K562 (cell line): ENCODE data around the gene NBR1. TPM values are rescaled to one million over a fixed set of nuclear protein-coding genes. Genes with fewer than 3 reads are reported as not detected.

Experiments
- ARHGAP35 ChIP-seq: fragments of 450-650 bp; IDR thresholded peaks from 2 replicates; pipeline ENCODE4 v1.6.1; 2018; ENCODE audit not compliant: partially characterized antibody
- CBX5 ChIP-seq: IDR thresholded peaks from 2 replicates; pipeline ENCODE4 v1.6.1; 2014; ENCODE audit warnings: low read depth, borderline replicate concordance
- FOXA3 ChIP-seq, 2 experiments: fragments of 450-650 bp in 1 of 2; sonication (generic) in 1 of 2; formaldehyde crosslinking; IDR thresholded peaks in 1 of 2; conservative IDR thresholded peaks in 1 of 2; 2 replicates each; pipeline versions ENCODE4 v1.4.0 to v1.8.0; 2020 to 2022; ENCODE audit warnings: mild to moderate bottlenecking in 2 of 2, missing genetic modification reagents in 1 of 2
- HEY1 ChIP-seq: fragments of 250-450 bp; sonication (Bioruptor Pico); IDR thresholded peaks from 2 replicates; pipeline ENCODE4 v1.5.0; 2020; ENCODE audit warnings: mild to moderate bottlenecking, moderate library complexity, borderline replicate concordance
- NRF1 ChIP-seq, 2 experiments: fragments of 450-650 bp; IDR thresholded peaks in 1 of 2; conservative IDR thresholded peaks in 1 of 2; 2 replicates each; pipeline ENCODE4 v1.6.1; 2014; ENCODE audit warnings: mild to moderate bottlenecking in 2 of 2
- RBBP5 ChIP-seq: fragments of 200-600 bp; sonication (generic); IDR thresholded peaks from 2 replicates; pipeline ENCODE4 v1.6.1; 2012; ENCODE audit warnings: borderline replicate concordance, mild to moderate bottlenecking, low read length, control low read depth, inconsistent platforms; ENCODE audit not compliant: insufficient read depth, poor library complexity, severe bottlenecking
- SIN3A ChIP-seq, 2 experiments: fragments of 150-350 bp in 1 of 2; IDR thresholded peaks; 2 replicates each; pipeline ENCODE4 v1.6.1; 2011 to 2016; ENCODE audit warnings: borderline replicate concordance in 2 of 2, low read depth in 2 of 2, low read length in 2 of 2, mild to moderate bottlenecking in 2 of 2, moderate library complexity in 2 of 2; ENCODE audit not compliant: control insufficient read depth in 1 of 2
- TAF1 ChIP-seq: IDR thresholded peaks from 2 replicates; pipeline ENCODE4 v1.6.1; 2011; ENCODE audit warnings: mild to moderate bottlenecking, low read length, moderate library complexity; ENCODE audit not compliant: insufficient read depth, control insufficient read depth, severe bottlenecking; ENCODE audit errors: extremely low read depth
- ZFPM2 ChIP-seq: fragments of 250-450 bp; sonication (Bioruptor Pico); IDR thresholded peaks from 2 replicates; pipeline ENCODE4 v1.5.1; 2022; ENCODE audit warnings: mild to moderate bottlenecking
- ZNF212 ChIP-seq: fragments of 450-650 bp; formaldehyde crosslinking; IDR thresholded peaks from 2 replicates; pipeline ENCODE4 v1.4.0; 2020; ENCODE audit warnings: mild to moderate bottlenecking
- polyA plus RNA-seq, 8 experiments: library from polyadenylated mRNA; depleted of rRNA in 4 of 8; stranded (reverse) in 5 of 8; unstranded in 3 of 8; fragments of >200 nt; fragmentation: Nextera tagmentation in 2 of 8; fragmentation: Illumina TruSeq in 1 of 8; extraction: Ambion mirVana in 2 of 8; extraction: Trizol in 1 of 8; gene quantifications; 2 replicates each; pipeline versions ENCODE4 v1.2.1 to v1.2.3, GENCODE V29; 2011 to 2014; ENCODE audit warnings: inconsistent platforms in 1 of 8, missing spikeins in 1 of 8
- total RNA-seq, 7 experiments: library from RNA; depleted of rRNA in 6 of 7; stranded (reverse); fragments of >200 nt in 6 of 7; fragmentation: Illumina TruSeq in 2 of 7; extraction: Trizol in 2 of 7; gene quantifications; 2 replicates each; pipeline versions ENCODE4 v1.2.1 to v1.2.3, GENCODE V29; 2011 to 2021; ENCODE audit warnings: low replicate concordance in 1 of 7
- TF ChIP-seq, protein P1 (sequence below): fragments of 250-450 bp; sonication (Bioruptor Pico); IDR thresholded peaks from 2 replicates; pipeline ENCODE4 v1.8.0; 2021; ENCODE audit warnings: borderline replicate concordance, mild to moderate bottlenecking, moderate library complexity; ENCODE audit not compliant: poor library complexity, severe bottlenecking
- TF ChIP-seq, protein P2 (sequence below): sonication (generic); formaldehyde crosslinking; IDR thresholded peaks from 2 replicates; pipeline ENCODE4 v1.8.0; 2023; ENCODE audit warnings: missing genetic modification reagents, mild to moderate bottlenecking, borderline replicate concordance
- TF ChIP-seq, protein P3 (sequence below): fragments of 450-650 bp; formaldehyde crosslinking; IDR thresholded peaks from 2 replicates; pipeline ENCODE4 v1.4.0; 2022; ENCODE audit warnings: missing genetic modification characterization
- TF ChIP-seq, protein P4 (sequence below): sonication (generic); formaldehyde crosslinking; IDR thresholded peaks from 2 replicates; pipeline ENCODE4 v1.8.0; 2022; ENCODE audit warnings: mild to moderate bottlenecking, missing genetic modification reagents

NBR1 gene
- total and polyA plus RNA-seq, 9 of the 15 experiments (the other 6 are each of a cell fraction or from before 2014, with no cell fraction given), result 4.2 to 70.1 (median 39.9) TPM

DNA sequence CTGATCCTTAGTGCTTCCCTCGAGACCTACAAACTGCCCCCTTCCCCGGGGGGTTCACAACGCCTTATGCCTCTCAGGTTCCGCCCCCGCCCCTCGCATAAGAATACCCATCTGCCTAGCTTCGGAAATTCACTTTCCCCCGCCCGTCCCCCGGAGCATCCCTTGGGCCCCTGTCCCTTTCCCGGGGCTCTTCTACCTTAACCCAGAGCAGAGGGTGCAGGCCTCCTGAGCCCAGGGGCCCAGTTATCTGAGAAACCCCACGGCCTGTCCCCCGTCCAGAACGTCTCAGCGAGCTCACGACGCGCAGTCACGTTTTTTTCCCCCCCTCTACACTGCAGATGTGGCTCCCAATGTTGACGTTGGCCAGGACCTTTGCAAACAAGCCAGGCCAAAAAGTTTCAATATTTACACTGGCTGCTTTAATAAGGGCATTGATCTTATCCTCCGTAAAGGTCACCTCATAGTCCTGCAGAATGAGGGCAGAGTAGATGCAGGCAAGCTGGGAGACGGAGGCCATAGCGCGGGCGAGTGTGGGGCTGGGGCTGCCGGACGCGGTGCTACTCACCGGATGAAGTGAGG, 1.4 kb upstream of the NBR1 start (continued):
- TF ChIP-seq, protein P1, sequence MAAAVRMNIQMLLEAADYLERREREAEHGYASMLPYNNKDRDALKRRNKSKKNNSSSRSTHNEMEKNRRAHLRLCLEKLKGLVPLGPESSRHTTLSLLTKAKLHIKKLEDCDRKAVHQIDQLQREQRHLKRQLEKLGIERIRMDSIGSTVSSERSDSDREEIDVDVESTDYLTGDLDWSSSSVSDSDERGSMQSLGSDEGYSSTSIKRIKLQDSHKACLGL (CRISPR knock-in tag), result no peak
- TF ChIP-seq SIN3A (IDR thresholded peaks at IDR 0.05; ENCODE audit: borderline replicate concordance in 2 of 2, control insufficient read depth in 1 of 2, low read depth in 2 of 2, low read length in 2 of 2) (peak in 1 of 2 experiments; percentile 51; a peak in 2 of 4 replicates), NRF1 (conservative IDR thresholded peaks at IDR 0.05 in 1 of 2, IDR thresholded peaks at IDR 0.05 in 1 of 2) (no peak), RBBP5 (peak; percentile 82), HEY1 (no peak), FOXA3 (CRISPR knock-in tag; conservative IDR thresholded peaks at IDR 0.05 in 1 of 2, IDR thresholded peaks at IDR 0.05 in 1 of 2) (peak in 1 of 2 experiments; percentile 83; a peak in 1 of 4 replicates), ZNF212 (CRISPR knock-in tag) (no peak), ZFPM2 (CRISPR knock-in tag) (no peak), ARHGAP35 (no peak), CBX5 (no peak), TAF1 (peak; percentile 15)
- TF ChIP-seq, protein P2, sequence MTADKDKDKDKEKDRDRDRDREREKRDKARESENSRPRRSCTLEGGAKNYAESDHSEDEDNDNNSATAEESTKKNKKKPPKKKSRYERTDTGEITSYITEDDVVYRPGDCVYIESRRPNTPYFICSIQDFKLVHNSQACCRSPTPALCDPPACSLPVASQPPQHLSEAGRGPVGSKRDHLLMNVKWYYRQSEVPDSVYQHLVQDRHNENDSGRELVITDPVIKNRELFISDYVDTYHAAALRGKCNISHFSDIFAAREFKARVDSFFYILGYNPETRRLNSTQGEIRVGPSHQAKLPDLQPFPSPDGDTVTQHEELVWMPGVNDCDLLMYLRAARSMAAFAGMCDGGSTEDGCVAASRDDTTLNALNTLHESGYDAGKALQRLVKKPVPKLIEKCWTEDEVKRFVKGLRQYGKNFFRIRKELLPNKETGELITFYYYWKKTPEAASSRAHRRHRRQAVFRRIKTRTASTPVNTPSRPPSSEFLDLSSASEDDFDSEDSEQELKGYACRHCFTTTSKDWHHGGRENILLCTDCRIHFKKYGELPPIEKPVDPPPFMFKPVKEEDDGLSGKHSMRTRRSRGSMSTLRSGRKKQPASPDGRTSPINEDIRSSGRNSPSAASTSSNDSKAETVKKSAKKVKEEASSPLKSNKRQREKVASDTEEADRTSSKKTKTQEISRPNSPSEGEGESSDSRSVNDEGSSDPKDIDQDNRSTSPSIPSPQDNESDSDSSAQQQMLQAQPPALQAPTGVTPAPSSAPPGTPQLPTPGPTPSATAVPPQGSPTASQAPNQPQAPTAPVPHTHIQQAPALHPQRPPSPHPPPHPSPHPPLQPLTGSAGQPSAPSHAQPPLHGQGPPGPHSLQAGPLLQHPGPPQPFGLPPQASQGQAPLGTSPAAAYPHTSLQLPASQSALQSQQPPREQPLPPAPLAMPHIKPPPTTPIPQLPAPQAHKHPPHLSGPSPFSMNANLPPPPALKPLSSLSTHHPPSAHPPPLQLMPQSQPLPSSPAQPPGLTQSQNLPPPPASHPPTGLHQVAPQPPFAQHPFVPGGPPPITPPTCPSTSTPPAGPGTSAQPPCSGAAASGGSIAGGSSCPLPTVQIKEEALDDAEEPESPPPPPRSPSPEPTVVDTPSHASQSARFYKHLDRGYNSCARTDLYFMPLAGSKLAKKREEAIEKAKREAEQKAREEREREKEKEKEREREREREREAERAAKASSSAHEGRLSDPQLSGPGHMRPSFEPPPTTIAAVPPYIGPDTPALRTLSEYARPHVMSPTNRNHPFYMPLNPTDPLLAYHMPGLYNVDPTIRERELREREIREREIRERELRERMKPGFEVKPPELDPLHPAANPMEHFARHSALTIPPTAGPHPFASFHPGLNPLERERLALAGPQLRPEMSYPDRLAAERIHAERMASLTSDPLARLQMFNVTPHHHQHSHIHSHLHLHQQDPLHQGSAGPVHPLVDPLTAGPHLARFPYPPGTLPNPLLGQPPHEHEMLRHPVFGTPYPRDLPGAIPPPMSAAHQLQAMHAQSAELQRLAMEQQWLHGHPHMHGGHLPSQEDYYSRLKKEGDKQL (CRISPR knock-in tag), result no peak
- TF ChIP-seq, protein P3, sequence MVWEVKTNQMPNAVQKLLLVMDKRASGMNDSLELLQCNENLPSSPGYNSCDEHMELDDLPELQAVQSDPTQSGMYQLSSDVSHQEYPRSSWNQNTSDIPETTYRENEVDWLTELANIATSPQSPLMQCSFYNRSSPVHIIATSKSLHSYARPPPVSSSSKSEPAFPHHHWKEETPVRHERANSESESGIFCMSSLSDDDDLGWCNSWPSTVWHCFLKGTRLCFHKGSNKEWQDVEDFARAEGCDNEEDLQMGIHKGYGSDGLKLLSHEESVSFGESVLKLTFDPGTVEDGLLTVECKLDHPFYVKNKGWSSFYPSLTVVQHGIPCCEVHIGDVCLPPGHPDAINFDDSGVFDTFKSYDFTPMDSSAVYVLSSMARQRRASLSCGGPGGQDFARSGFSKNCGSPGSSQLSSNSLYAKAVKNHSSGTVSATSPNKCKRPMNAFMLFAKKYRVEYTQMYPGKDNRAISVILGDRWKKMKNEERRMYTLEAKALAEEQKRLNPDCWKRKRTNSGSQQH (CRISPR knock-in tag), result no peak
- TF ChIP-seq, protein P4, sequence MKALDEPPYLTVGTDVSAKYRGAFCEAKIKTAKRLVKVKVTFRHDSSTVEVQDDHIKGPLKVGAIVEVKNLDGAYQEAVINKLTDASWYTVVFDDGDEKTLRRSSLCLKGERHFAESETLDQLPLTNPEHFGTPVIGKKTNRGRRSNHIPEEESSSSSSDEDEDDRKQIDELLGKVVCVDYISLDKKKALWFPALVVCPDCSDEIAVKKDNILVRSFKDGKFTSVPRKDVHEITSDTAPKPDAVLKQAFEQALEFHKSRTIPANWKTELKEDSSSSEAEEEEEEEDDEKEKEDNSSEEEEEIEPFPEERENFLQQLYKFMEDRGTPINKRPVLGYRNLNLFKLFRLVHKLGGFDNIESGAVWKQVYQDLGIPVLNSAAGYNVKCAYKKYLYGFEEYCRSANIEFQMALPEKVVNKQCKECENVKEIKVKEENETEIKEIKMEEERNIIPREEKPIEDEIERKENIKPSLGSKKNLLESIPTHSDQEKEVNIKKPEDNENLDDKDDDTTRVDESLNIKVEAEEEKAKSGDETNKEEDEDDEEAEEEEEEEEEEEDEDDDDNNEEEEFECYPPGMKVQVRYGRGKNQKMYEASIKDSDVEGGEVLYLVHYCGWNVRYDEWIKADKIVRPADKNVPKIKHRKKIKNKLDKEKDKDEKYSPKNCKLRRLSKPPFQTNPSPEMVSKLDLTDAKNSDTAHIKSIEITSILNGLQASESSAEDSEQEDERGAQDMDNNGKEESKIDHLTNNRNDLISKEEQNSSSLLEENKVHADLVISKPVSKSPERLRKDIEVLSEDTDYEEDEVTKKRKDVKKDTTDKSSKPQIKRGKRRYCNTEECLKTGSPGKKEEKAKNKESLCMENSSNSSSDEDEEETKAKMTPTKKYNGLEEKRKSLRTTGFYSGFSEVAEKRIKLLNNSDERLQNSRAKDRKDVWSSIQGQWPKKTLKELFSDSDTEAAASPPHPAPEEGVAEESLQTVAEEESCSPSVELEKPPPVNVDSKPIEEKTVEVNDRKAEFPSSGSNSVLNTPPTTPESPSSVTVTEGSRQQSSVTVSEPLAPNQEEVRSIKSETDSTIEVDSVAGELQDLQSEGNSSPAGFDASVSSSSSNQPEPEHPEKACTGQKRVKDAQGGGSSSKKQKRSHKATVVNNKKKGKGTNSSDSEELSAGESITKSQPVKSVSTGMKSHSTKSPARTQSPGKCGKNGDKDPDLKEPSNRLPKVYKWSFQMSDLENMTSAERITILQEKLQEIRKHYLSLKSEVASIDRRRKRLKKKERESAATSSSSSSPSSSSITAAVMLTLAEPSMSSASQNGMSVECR, result peak; percentile 82
